AG09319 (cell line): ENCODE data around the gene PTPRS.

Experiments used
- DNase-seq: peaks from one replicate; pipeline ENCODE4 v3.0.0-alpha.2; 2010; ENCODE audit warnings: low read depth; ENCODE audit errors: extremely low read depth
- TF ChIP-seq, protein P1 (sequence below): IDR thresholded peaks from 2 replicates; pipeline ENCODE4 v1.5.1; 2011; ENCODE audit warnings: low read depth, mild to moderate bottlenecking, inconsistent platforms, low read length, moderate library complexity

PTPRS gene

DNA sequence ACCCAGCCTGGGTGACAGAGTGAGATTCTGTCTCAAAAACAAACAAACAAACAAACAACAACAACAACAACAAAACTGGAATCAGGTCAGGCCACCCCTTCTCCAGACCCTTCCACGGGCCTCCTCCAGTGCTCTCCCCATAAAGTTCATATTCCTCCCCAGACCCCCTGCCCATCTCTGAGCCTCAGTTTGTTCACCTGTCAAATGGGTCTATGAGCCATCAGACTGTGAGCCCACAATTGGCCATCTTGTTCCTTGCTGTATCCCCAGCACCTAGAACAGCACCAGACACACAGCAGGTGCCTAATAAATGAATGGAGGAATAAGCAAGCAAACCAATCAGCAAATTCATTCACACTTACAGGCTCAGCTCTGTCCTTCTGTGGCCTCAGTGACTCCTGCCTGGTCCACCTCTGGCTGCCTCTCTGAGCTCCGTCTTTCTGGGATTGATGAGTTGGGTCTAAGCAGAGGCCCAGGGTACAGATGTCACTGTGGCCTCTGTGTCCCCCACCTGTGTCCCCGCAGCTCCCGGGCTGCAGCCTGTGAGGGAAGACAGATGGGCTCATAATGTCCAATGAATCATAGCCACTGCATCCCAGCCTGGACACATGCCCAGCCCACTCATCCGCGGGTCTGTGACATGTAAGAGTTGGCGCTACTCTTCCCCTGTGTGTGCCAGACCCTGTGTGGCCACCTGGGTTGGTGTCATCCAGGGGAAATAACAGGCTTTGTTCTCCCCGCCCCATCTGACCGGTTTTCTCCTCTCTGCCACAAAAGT, 19.6 kb upstream of the PTPRS start:
- DNase-seq, result no peak
- TF ChIP-seq, protein P1, sequence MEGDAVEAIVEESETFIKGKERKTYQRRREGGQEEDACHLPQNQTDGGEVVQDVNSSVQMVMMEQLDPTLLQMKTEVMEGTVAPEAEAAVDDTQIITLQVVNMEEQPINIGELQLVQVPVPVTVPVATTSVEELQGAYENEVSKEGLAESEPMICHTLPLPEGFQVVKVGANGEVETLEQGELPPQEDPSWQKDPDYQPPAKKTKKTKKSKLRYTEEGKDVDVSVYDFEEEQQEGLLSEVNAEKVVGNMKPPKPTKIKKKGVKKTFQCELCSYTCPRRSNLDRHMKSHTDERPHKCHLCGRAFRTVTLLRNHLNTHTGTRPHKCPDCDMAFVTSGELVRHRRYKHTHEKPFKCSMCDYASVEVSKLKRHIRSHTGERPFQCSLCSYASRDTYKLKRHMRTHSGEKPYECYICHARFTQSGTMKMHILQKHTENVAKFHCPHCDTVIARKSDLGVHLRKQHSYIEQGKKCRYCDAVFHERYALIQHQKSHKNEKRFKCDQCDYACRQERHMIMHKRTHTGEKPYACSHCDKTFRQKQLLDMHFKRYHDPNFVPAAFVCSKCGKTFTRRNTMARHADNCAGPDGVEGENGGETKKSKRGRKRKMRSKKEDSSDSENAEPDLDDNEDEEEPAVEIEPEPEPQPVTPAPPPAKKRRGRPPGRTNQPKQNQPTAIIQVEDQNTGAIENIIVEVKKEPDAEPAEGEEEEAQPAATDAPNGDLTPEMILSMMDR, result no peak

DNA sequence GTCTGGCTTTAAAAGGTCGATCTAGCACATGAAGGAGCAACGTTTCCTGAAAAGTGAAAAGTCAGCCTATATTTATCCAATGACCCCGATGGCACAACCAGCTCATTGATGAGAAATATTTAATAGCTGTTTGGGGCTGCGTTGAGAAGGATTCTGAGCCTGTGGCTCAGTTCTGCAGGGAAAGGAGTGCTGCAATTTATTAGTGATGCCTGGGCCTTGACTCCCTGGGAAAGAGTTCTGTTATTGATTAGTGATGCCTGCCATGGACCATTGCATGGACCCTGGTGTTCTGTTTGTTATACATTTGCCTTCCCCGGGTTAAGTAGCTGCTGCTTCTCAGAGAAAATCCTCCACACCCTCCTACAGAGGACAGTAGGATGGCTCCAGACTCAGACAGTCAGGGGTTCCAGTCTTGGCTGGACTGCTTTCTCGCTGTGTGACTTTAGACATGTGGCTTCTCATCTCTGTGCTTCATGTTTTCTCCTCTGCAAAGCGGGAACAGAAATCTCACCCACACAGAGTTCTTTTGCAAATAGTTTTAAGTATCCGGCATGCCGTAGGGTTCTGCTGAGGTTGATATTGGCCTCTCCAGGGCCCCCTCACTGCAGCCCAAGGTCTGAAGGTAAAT, 17.7 kb upstream of the PTPRS start:
- TF ChIP-seq, protein P1, result no peak
- no peak for DNase-seq

DNA sequence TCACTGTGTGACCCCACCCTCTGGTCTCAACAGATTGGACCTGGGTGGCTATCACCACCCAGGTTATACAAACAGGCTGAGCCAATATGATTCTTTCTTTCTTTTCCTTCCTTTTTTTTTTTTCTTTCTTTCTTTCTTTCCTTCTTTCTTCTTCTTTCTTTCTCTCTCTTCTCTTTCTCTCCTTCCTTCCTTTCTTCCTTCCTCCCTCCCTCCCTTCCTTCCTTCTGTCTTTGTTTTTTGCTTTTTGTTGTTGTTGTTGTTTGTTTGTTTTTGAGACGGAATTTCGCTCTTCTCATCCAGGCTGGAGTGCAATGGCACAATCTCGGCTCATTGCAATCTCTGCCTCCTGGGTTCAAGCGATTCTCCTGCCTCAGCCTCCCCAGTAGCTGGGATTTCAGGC, 17.0 kb upstream of the PTPRS start:
- no peak for DNase-seq
- TF ChIP-seq, protein P1, result no peak

DNA sequence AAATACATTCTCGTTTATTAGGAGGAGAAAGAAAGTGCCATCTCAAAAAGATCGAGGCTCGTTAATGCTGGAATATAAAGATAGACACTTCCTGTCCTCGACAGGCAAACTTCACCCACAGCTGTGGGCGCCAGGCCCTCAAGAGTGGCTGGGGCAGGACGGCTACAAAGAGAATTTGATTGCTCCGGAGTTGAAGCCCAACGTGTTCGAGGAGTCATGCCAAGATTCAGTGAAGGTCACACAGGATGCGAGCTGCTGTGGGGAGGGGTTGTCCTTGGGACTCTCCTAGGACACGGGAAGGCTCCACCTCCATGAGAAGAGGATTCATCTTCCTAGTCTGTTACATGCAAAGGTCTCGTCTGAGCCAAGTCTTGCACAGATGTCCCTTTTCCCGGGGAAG, 16.3 kb upstream of the PTPRS start:
- TF ChIP-seq, protein P1, result no peak
- DNase-seq, result no peak

DNA sequence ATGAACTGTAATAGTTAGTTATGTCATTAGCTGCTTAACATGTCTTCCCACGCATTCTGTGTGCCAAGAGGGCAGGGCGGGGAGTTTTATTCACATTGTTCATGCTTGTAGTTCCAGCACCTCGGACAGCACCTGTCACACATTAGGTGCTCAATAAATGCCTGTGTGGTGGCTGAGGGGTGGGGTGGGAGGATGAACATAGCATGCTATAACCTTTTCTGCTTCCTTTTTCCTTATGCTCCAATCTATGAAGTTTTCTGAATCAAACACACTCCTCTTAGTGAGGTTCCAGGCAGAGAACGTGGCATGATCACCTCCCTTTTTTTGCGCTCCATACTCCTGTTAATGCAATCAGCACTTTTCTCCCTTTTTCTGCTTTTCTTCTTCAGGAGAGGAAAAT, 15.8 kb upstream of the PTPRS start:
- DNase-seq, result no peak
- TF ChIP-seq, protein P1, result no peak

DNA sequence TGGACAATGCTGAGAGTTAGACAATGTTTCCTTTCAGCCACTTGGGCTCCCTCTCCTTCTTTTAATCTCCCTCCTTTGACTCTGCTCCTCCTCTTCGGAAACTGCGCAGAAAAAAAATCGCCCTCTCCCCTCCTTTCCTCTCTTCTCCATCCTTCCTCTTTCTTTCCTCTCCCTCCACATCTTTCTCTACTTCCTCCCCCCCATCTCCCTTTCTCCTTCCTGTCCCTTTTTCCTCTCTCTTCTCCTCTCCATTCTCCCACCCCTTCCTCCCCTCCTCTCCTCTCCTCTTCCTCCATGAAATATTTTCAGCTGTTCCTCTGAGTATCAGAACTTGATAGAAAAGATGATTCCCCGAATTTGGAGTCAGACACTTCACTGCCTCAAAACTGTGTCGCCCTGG, 15.1 kb upstream of the PTPRS start:
- TF ChIP-seq, protein P1, result no peak
- DNase-seq, result no peak

DNA sequence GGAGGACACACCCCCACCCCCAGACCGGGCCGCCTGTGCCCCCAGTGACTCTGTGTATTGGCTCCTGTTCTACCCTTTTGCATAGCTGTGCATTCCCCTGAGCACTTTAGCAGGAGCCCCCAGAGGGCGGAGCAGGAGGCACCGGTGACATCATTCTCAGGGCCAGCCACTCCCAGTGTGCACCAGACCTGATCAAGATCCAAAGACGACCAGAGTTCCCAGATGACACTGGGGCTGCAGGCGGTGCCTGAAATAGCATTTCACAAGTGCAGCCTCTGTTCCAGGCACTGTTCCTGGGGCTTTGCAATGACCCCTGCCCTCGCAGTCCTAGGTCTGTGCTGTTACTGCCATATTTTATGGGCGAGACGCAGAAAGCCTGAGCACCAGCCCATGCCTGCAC, 14.5 kb upstream of the PTPRS start:
- TF ChIP-seq, protein P1, result no peak
- no peak for DNase-seq
